T-cell (primary cell): Measurements from ENCODE around the gene MROH8. TPM values are rescaled to one million over a fixed set of nuclear protein-coding genes. Genes with fewer than 3 reads are reported as not detected.

ENCODE experiments used
- ATAC-seq, 4 experiments: fragments of 200-7000 bp in 3 of 4; fragments of 150-1000 bp in 1 of 4; cut with Tn5 transposase; replicated peaks in 1 of 4; 1 replicate in 3 of 4; 2 replicates in 1 of 4; pipeline ENCODE4 v1.10.0; 2021; ENCODE audit warnings: moderate library complexity in 3 of 4, mild to moderate bottlenecking in 2 of 4, moderate number of reproducible peaks in 1 of 4
- CTCF ChIA-PET, 2 donors: fragments of 300-600 bp; sonication (Branson Sonifier 250); formaldehyde crosslinking; loops; one replicate each; lab custom pipeline; 2022; ENCODE audit warnings: antibody characterized with exemption in 2 of 2; lab: Charles Lee
- POLR2A ChIA-PET, 2 donors: fragments of 300-600 bp; sonication (Branson Sonifier 250); formaldehyde crosslinking; loops; one replicate each; lab custom pipeline; 2022; ENCODE audit warnings: antibody characterized with exemption in 2 of 2; lab: Charles Lee
- DNase-seq, 35 experiments: peaks; one replicate each; pipeline versions ENCODE4 v3.0.0 to v3.0.0-alpha.2; 2013 to 2023
- H3K27ac ChIP-seq: one replicate; pipeline ENCODE4 v1.5.1; 2013; ENCODE audit warnings: low read length
- H3K27me3 ChIP-seq, 2 experiments: replicated peaks in 1 of 2; 1 replicate in 1 of 2; 2 replicates in 1 of 2; pipeline versions ENCODE4 v1.6.1 to v1.7.0; 2013; ENCODE audit warnings: low read length in 1 of 2, mixed read lengths in 1 of 2; ENCODE audit not compliant: control insufficient read depth in 2 of 2, insufficient read depth in 2 of 2; ENCODE audit errors: extremely low read depth in 1 of 2
- H3K36me3 ChIP-seq, 2 donors: 1 replicate in 1 of 2; 2 replicates in 1 of 2; pipeline versions ENCODE4 v1.6.1 to v1.7.0; 2013; ENCODE audit warnings: low read length in 1 of 2; ENCODE audit not compliant: control insufficient read depth in 2 of 2, insufficient read depth in 1 of 2; ENCODE audit errors: extremely low read depth in 1 of 2
- H3K4me1 ChIP-seq, 2 experiments: 1 replicate in 1 of 2; 2 replicates in 1 of 2; pipeline versions ENCODE4 v1.6.1 to v1.7.0; 2013; ENCODE audit warnings: low read length in 2 of 2, mixed read lengths in 1 of 2; ENCODE audit not compliant: insufficient read depth in 2 of 2, control insufficient read depth in 1 of 2; ENCODE audit errors: extremely low read depth in 1 of 2
- H3K4me3 ChIP-seq, 2 donors: 1 replicate in 1 of 2; 2 replicates in 1 of 2; pipeline versions ENCODE4 v1.5.1 to v1.7.0; 2013; ENCODE audit warnings: mild to moderate bottlenecking in 2 of 2, low read length in 1 of 2, moderate library complexity in 1 of 2; ENCODE audit not compliant: control insufficient read depth in 1 of 2; ENCODE audit errors: extremely low read depth in 1 of 2
- H3K9me3 ChIP-seq: 2 replicates; pipeline ENCODE4 v1.7.0; 2013
- H3K27ac Mint-ChIP-seq, 2 donors: one replicate each; pipeline ENCODE4 v1.8.0; 2020 to 2021; ENCODE audit warnings: mild to moderate bottlenecking in 2 of 2, mixed read lengths in 2 of 2
- H3K27me3 Mint-ChIP-seq, 2 donors: one replicate each; pipeline ENCODE4 v1.8.0; 2021 to 2022; ENCODE audit warnings: mixed read lengths in 2 of 2
- H3K36me3 Mint-ChIP-seq: one replicate; pipeline ENCODE4 v1.8.0; 2021; ENCODE audit warnings: mixed read lengths
- H3K4me1 Mint-ChIP-seq, 3 donors: one replicate each; pipeline ENCODE4 v1.8.0; 2020 to 2022; ENCODE audit warnings: mixed read lengths in 3 of 3, mild to moderate bottlenecking in 1 of 3
- H3K4me3 Mint-ChIP-seq, 3 donors: one replicate each; pipeline ENCODE4 v1.8.0; 2020 to 2022; ENCODE audit warnings: mild to moderate bottlenecking in 3 of 3, mixed read lengths in 3 of 3, moderate library complexity in 3 of 3
- H3K9me3 Mint-ChIP-seq, 3 donors: one replicate each; pipeline ENCODE4 v1.8.0; 2020 to 2022; ENCODE audit warnings: mixed read lengths in 3 of 3
- WGBS: methylation state at CpG from one replicate; pipeline ENCODE4 v1.1.5; 2013; ENCODE audit warnings: missing lambda C conversion rate; ENCODE audit not compliant: insufficient coverage; 5-methylcytosine and 5-hydroxymethylcytosine counted together
- total RNA-seq, 35 experiments: library from RNA in 6 of 35; stranded (reverse) in 6 of 35; fragments of 120-200 nt in 1 of 35; gene quantifications; one replicate each; pipeline versions ENCODE4 v1.2.1 to v1.2.4 and lab custom pipeline; 2013 to 2026

Gene MROH8
- total RNA-seq, 5 donors from 2014 or later (not counting 1 experiment from before 2014, with no cell fraction given) = 0.70 to 2.5 (median 1.5) TPM

DNA sequence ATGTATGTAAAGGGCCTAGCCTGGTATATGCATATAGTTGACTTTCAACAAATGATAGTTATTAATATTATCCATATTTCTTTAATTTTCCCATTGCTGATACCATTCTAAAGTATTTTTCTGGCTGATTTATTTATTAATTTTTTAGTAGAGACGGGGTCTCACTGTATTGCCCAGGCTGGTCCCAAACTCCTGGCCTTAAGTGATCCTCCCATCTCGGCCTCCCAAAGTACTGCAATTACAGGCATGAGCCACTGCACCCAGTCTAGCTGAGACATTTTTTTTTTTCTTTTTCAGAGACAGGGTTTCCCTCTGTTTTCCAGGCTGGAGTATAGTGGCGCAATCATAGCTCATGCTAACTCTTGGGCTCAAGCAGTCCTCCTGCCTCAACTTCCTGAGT lies 29.8 kb upstream of the MROH8 start:
- POLR2A ChIA-PET = interaction anchor here in 1 of 2 donors (0.7 kb wide), 1 partner anchor 590 kb away, joined by 3 read pairs; no protein-coding TSS in a partner anchor
- Mint-ChIP-seq H3K36me3 (peaks cover 50% of the 10 kb centered on the region), H3K27ac (no peak overlapping the region), H3K4me3 (no peak overlapping the region), H3K9me3 (no peaks in the 10 kb centered on the region), H3K4me1 (no peaks in the 10 kb centered on the region), H3K27me3 (no peaks in the 10 kb centered on the region)
- ATAC-seq (no peak), DNase-seq (no peak)
- Histone ChIP-seq H3K36me3 (peaks cover 12 to 92% of the 10 kb centered on the region in 2 donors), H3K27me3 (no peaks in the 10 kb centered on the region), H3K4me1 (no peaks in the 10 kb centered on the region), H3K27ac (no peak overlapping the region), H3K4me3 (no peak overlapping the region), H3K9me3 (no peaks in the 10 kb centered on the region)
- CTCF ChIA-PET = interaction anchor here in 1 of 2 donors (0.6 kb wide), 1 partner anchor 369 kb away, joined by 3 read pairs; no protein-coding TSS in a partner anchor
- WGBS = 100% methylated on average over 2 of the region's 3 CpGs

GRCh38 chr20:37207171-37207570 lies 27.8 kb upstream of the MROH8 start:
- Mint-ChIP-seq H3K36me3 (peaks cover 50% of the 10 kb centered on the region), H3K4me1 (peaks cover 0 to 3% (median 0%) of the 10 kb centered on the region in 3 donors), H3K27me3 (no peaks in the 10 kb centered on the region), H3K4me3 (no peak overlapping the region), H3K27ac (no peak overlapping the region), H3K9me3 (no peaks in the 10 kb centered on the region)
- Histone ChIP-seq H3K9me3 (no peaks in the 10 kb centered on the region), H3K27me3 (no peaks in the 10 kb centered on the region), H3K36me3 (peaks cover 12 to 93% of the 10 kb centered on the region in 2 donors), H3K4me3 (no peak overlapping the region), H3K4me1 (no peaks in the 10 kb centered on the region), H3K27ac (no peak overlapping the region)
- no peak for DNase-seq
- POLR2A ChIA-PET = no interaction called here
- CTCF ChIA-PET = no interaction called here
- 97% methylated on average over 10 of the region's 11 CpGs for WGBS
- ATAC-seq = no peak

GRCh38 chr20:37205794-37206193 lies 26.4 kb upstream of the MROH8 start:
- ATAC-seq (no peak), DNase-seq (no peak)
- no peaks in the 10 kb centered on the region for H3K27me3 Mint-ChIP-seq
- H3K36me3 Mint-ChIP-seq = peaks cover 60% of the 10 kb centered on the region
- H3K27me3 ChIP-seq = no peaks in the 10 kb centered on the region
- H3K27ac Mint-ChIP-seq = no peak overlapping the region
- H3K4me3 ChIP-seq = no peak overlapping the region
- no CpG with 5 or more reads among the region's 2 CpGs for WGBS
- no peaks in the 10 kb centered on the region for H3K4me1 ChIP-seq
- H3K36me3 ChIP-seq = peaks cover 12 to 95% of the 10 kb centered on the region in 2 donors
- CTCF ChIA-PET = interaction anchor here in 1 of 2 donors (0.6 kb wide), 1 partner anchor 1120 kb away, joined by 5 read pairs; no protein-coding TSS in a partner anchor
- POLR2A ChIA-PET = no interaction called here
- H3K27ac ChIP-seq = no peak overlapping the region
- no peaks in the 10 kb centered on the region for H3K9me3 Mint-ChIP-seq
- peaks cover 0 to 3% (median 0%) of the 10 kb centered on the region in 3 donors for H3K4me1 Mint-ChIP-seq
- no peak overlapping the region for H3K4me3 Mint-ChIP-seq
- no peaks in the 10 kb centered on the region for H3K9me3 ChIP-seq

DNA sequence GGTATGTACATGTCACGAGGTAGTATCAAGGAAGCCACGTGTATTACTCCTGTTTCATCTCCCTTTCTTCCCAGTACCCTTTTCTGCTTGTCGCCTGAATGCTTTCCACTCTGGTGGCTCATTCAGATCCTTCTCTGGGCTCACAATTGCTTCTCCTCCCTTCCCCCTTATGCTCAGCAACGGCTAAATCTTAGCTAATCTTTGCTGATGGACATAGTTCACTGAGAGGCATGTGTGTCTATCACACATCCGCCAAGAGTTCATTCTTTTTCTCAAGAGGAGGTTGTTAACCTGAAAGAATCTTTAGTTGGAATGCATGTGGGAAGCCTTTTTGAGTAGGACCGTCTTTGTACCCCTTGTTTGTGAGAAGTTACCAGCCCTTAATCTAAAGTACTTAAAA lies 25.8 kb upstream of the MROH8 start:
- Mint-ChIP-seq H3K4me1 (peaks cover 0 to 3% (median 3%) of the 10 kb centered on the region in 3 donors), H3K4me3 (no peak overlapping the region), H3K9me3 (no peaks in the 10 kb centered on the region), H3K27me3 (no peaks in the 10 kb centered on the region), H3K27ac (no peak overlapping the region), H3K36me3 (peaks cover 66% of the 10 kb centered on the region)
- Histone ChIP-seq H3K36me3 (peaks cover 12 to 95% of the 10 kb centered on the region in 2 donors), H3K4me1 (no peaks in the 10 kb centered on the region), H3K4me3 (no peak overlapping the region), H3K27ac (no peak overlapping the region), H3K9me3 (no peaks in the 10 kb centered on the region), H3K27me3 (no peaks in the 10 kb centered on the region)
- ChIA-PET POLR2A (no interaction called here), CTCF (interaction anchor here in 1 of 2 donors (0.9 kb wide), 1 partner anchor 328 kb away, joined by 3 read pairs; no protein-coding TSS in a partner anchor)
- WGBS = 100% methylated on average over 1 of the region's 6 CpGs
- no peak for DNase-seq
- ATAC-seq = no peak

DNA sequence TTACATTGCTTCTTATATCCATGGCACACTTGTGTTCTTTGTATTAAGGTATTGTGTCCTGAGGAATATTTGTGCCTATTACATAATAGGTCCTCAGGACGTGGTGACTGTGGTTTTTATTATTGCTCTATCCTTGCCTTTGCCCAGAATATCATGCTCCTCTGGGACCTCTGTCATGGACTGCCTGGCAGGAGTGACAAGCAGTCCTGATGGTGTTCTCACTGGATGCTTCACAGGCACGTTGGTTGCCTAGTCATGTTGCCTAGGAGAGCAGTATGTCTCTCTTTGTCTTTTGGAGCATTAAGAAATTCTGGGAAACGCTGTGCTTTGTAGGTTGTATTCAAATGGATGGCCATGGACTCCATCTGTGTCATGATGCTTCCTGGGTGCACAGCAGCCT lies 24.7 kb upstream of the MROH8 start:
- Mint-ChIP-seq H3K27me3 (no peaks in the 10 kb centered on the region), H3K27ac (peak overlapping the region in 1 of 2 donors; percentile 31), H3K36me3 (peaks cover 71% of the 10 kb centered on the region), H3K4me1 (peaks cover 0 to 3% (median 3%) of the 10 kb centered on the region in 3 donors), H3K4me3 (no peak overlapping the region), H3K9me3 (no peaks in the 10 kb centered on the region)
- Histone ChIP-seq H3K27me3 (no peaks in the 10 kb centered on the region), H3K4me3 (no peak overlapping the region), H3K27ac (no peak overlapping the region), H3K36me3 (peaks cover 9 to 95% of the 10 kb centered on the region in 2 donors), H3K9me3 (no peaks in the 10 kb centered on the region), H3K4me1 (no peaks in the 10 kb centered on the region)
- POLR2A ChIA-PET = no interaction called here
- WGBS = 100% methylated on average over 3 of the region's 3 CpGs
- no peak for ATAC-seq
- DNase-seq = no peak
- CTCF ChIA-PET = no interaction called here

GRCh38 chr20:37202267-37202943 lies 23.1 kb upstream of the MROH8 start:
- 100% methylated on average over 1 of the region's 6 CpGs for WGBS
- no peaks in the 10 kb centered on the region for H3K4me1 ChIP-seq
- POLR2A ChIA-PET = no interaction called here
- H3K36me3 ChIP-seq = peaks cover 8 to 95% of the 10 kb centered on the region in 2 donors
- peak in 1 of 4 experiments; percentile 50 for ATAC-seq
- no peak overlapping the region for H3K4me3 Mint-ChIP-seq
- no peak overlapping the region for H3K27ac ChIP-seq
- no peaks in the 10 kb centered on the region for H3K9me3 ChIP-seq
- H3K27me3 ChIP-seq = no peaks in the 10 kb centered on the region
- H3K4me3 ChIP-seq = no peak overlapping the region
- H3K27ac Mint-ChIP-seq = no peak overlapping the region
- H3K27me3 Mint-ChIP-seq = no peaks in the 10 kb centered on the region
- peaks cover 0 to 7% (median 6%) of the 10 kb centered on the region in 3 donors for H3K4me1 Mint-ChIP-seq
- DNase-seq = peak in 6 of 35 experiments; percentile 5 to 57 (median 17)
- H3K36me3 Mint-ChIP-seq = peaks cover 70% of the 10 kb centered on the region
- CTCF ChIA-PET = interaction anchor here (1.0 to 1.8 kb wide), 3 partner anchors 10 to 332 kb away, joined by 3 to 4 read pairs (median 4); no protein-coding TSS in a partner anchor
- no peaks in the 10 kb centered on the region for H3K9me3 Mint-ChIP-seq
